ENCODE measurements around the gene POLD1.
"Not testable (repeated sequence)": the region's sequence is repeated elsewhere in the genome, so short reads cannot be mapped to it uniquely, and the experiment has no call there.

GRCh38 chr19:50353487-50353880, 30.7 kb upstream of the POLD1 start:
- not testable (repeated sequence) for TF ChIP-seq CTCF (IDR thresholded peaks at IDR 0.05; ENCODE audit: insufficient read depth, low read length); SPI1 (IDR thresholded peaks at IDR 0.05; ENCODE audit: borderline replicate concordance, low read depth)

Data from HL-60 (cell line).